ENCODE data around the gene RNF220. TPM values are rescaled to one million over a fixed set of nuclear protein-coding genes. Genes with fewer than 3 reads are reported as not detected.

RNF220 gene
- total RNA-seq, 2 donors from 2014 or later, result 86.8 to 92.1 TPM

GRCh38 chr1:44425341-44426082, 20.5 kb downstream of the RNF220 start:
- H3K4me3 Mint-ChIP-seq, result no peak overlapping the region
- no peaks in the 10 kb centered on the region for H3K36me3 Mint-ChIP-seq (ENCODE audit: insufficient read depth in 2 of 2)
- no peak overlapping the region for H3K27ac Mint-ChIP-seq
- no peak for DNase-seq
- H3K4me1 Mint-ChIP-seq (ENCODE audit: low read depth), result peaks cover 7% of the 10 kb centered on the region
- no peaks in the 10 kb centered on the region for H3K9me3 Mint-ChIP-seq
- ATAC-seq (replicated peaks in 1 of 2), result no peak
- H3K27me3 Mint-ChIP-seq (ENCODE audit: low read depth), result peaks cover 88% of the 10 kb centered on the region

GRCh38 chr1:44431861-44432260, 26.8 kb downstream of the RNF220 start:
- Mint-ChIP-seq H3K36me3 (ENCODE audit: insufficient read depth in 2 of 2) (no peaks in the 10 kb centered on the region), H3K4me3 (no peak overlapping the region), H3K9me3 (no peaks in the 10 kb centered on the region), H3K27me3 (ENCODE audit: low read depth) (peaks cover 46% of the 10 kb centered on the region), H3K4me1 (ENCODE audit: low read depth) (no peaks in the 10 kb centered on the region), H3K27ac (no peak overlapping the region)
- ATAC-seq (replicated peaks in 1 of 2) (no peak), DNase-seq (no peak)

GRCh38 chr1:44433209-44433608, 28.2 kb downstream of the RNF220 start:
- Mint-ChIP-seq H3K27me3 (ENCODE audit: low read depth) (peaks cover 32% of the 10 kb centered on the region), H3K36me3 (ENCODE audit: insufficient read depth in 2 of 2) (no peaks in the 10 kb centered on the region), H3K4me1 (ENCODE audit: low read depth) (no peaks in the 10 kb centered on the region), H3K9me3 (no peaks in the 10 kb centered on the region), H3K4me3 (no peak overlapping the region), H3K27ac (no peak overlapping the region)
- ATAC-seq (replicated peaks in 1 of 2), result no peak
- DNase-seq, result no peak

GRCh38 chr1:44436401-44437106, 31.5 kb downstream of the RNF220 start:
- no peaks in the 10 kb centered on the region for H3K36me3 Mint-ChIP-seq (ENCODE audit: insufficient read depth in 2 of 2)
- no peak for DNase-seq
- no peaks in the 10 kb centered on the region for H3K9me3 Mint-ChIP-seq
- H3K27ac Mint-ChIP-seq, result no peak overlapping the region
- no peaks in the 10 kb centered on the region for H3K4me1 Mint-ChIP-seq (ENCODE audit: low read depth)
- no peak for ATAC-seq (replicated peaks in 1 of 2)
- H3K4me3 Mint-ChIP-seq, result no peak overlapping the region
- H3K27me3 Mint-ChIP-seq (ENCODE audit: low read depth), result peaks cover 20% of the 10 kb centered on the region

- peaks cover 21% of the 10 kb centered on the region for H3K27me3 Mint-ChIP-seq (ENCODE audit: low read depth)
- H3K36me3 Mint-ChIP-seq (ENCODE audit: insufficient read depth in 2 of 2), result no peaks in the 10 kb centered on the region
- DNase-seq, result no peak
- no peak overlapping the region for H3K27ac Mint-ChIP-seq
- no peaks in the 10 kb centered on the region for H3K4me1 Mint-ChIP-seq (ENCODE audit: low read depth)
- H3K9me3 Mint-ChIP-seq, result no peaks in the 10 kb centered on the region
- ATAC-seq (replicated peaks in 1 of 2), result no peak
- H3K4me3 Mint-ChIP-seq, result no peak overlapping the region
Observed at GRCh38 chr1:44437107-44437716, 32.2 kb downstream of the RNF220 start.

GRCh38 chr1:44442791-44443190, 37.7 kb downstream of the RNF220 start:
- Mint-ChIP-seq H3K27ac (no peak overlapping the region), H3K9me3 (no peaks in the 10 kb centered on the region), H3K4me3 (no peak overlapping the region), H3K36me3 (ENCODE audit: insufficient read depth in 2 of 2) (no peaks in the 10 kb centered on the region), H3K4me1 (ENCODE audit: low read depth) (no peaks in the 10 kb centered on the region), H3K27me3 (ENCODE audit: low read depth) (peaks cover 24% of the 10 kb centered on the region)
- DNase-seq (no peak), ATAC-seq (replicated peaks in 1 of 2) (no peak)

GRCh38 chr1:44447051-44447810, 42.2 kb downstream of the RNF220 start:
- no peak for DNase-seq
- Mint-ChIP-seq H3K27me3 (ENCODE audit: low read depth) (peaks cover 20% of the 10 kb centered on the region), H3K4me3 (no peak overlapping the region), H3K4me1 (ENCODE audit: low read depth) (no peaks in the 10 kb centered on the region), H3K36me3 (ENCODE audit: insufficient read depth in 2 of 2) (no peaks in the 10 kb centered on the region), H3K27ac (no peak overlapping the region), H3K9me3 (no peaks in the 10 kb centered on the region)
- ATAC-seq (replicated peaks in 1 of 2), result peak in 1 of 2 donors; percentile 45

- Mint-ChIP-seq H3K36me3 (ENCODE audit: insufficient read depth in 2 of 2) (peaks cover 2 to 3% of the 10 kb centered on the region in 2 donors), H3K27me3 (ENCODE audit: low read depth) (peaks cover 49% of the 10 kb centered on the region), H3K9me3 (peaks cover 0 to 2% of the 10 kb centered on the region in 2 donors), H3K27ac (no peak overlapping the region), H3K4me3 (no peak overlapping the region), H3K4me1 (ENCODE audit: low read depth) (no peaks in the 10 kb centered on the region)
- DNase-seq, result no peak
- ATAC-seq (replicated peaks in 1 of 2), result no peak
Observed at GRCh38 chr1:44453798-44454349, 48.8 kb downstream of the RNF220 start.

- peaks cover 2 to 3% of the 10 kb centered on the region in 2 donors for H3K36me3 Mint-ChIP-seq (ENCODE audit: insufficient read depth in 2 of 2)
- peaks cover 0 to 2% of the 10 kb centered on the region in 2 donors for H3K9me3 Mint-ChIP-seq
- ATAC-seq (replicated peaks in 1 of 2) (no peak), DNase-seq (no peak)
- peaks cover 54% of the 10 kb centered on the region for H3K27me3 Mint-ChIP-seq (ENCODE audit: low read depth)
- H3K27ac Mint-ChIP-seq, result no peak overlapping the region
- no peak overlapping the region for H3K4me3 Mint-ChIP-seq
- no peaks in the 10 kb centered on the region for H3K4me1 Mint-ChIP-seq (ENCODE audit: low read depth)
Observed at GRCh38 chr1:44454704-44455103, 49.6 kb downstream of the RNF220 start.

GRCh38 chr1:44460107-44460882, 55.2 kb downstream of the RNF220 start:
- Mint-ChIP-seq H3K27ac (no peak overlapping the region), H3K4me1 (ENCODE audit: low read depth) (no peaks in the 10 kb centered on the region)

GRCh38 chr1:44464361-44464760, 59.3 kb downstream of the RNF220 start:
- no peak overlapping the region for H3K4me3 Mint-ChIP-seq
- H3K36me3 Mint-ChIP-seq (ENCODE audit: insufficient read depth in 2 of 2), result no peaks in the 10 kb centered on the region
- no peaks in the 10 kb centered on the region for H3K4me1 Mint-ChIP-seq (ENCODE audit: low read depth)
- no peak overlapping the region for H3K27ac Mint-ChIP-seq
- H3K9me3 Mint-ChIP-seq, result no peaks in the 10 kb centered on the region
- H3K27me3 Mint-ChIP-seq (ENCODE audit: low read depth), result peaks cover 19% of the 10 kb centered on the region
- DNase-seq (no peak), ATAC-seq (replicated peaks in 1 of 2) (no peak)

More at GRCh38 chr1:44460107-44460882, 55.2 kb downstream of the RNF220 start:
- DNase-seq (no peak), ATAC-seq (replicated peaks in 1 of 2) (no peak)
- no peaks in the 10 kb centered on the region for H3K36me3 Mint-ChIP-seq (ENCODE audit: insufficient read depth in 2 of 2)
- H3K4me3 Mint-ChIP-seq, result no peak overlapping the region
- H3K27me3 Mint-ChIP-seq (ENCODE audit: low read depth), result peaks cover 48% of the 10 kb centered on the region
- no peaks in the 10 kb centered on the region for H3K9me3 Mint-ChIP-seq

- no peak for ATAC-seq (replicated peaks in 1 of 2)
- Mint-ChIP-seq H3K4me3 (no peak overlapping the region), H3K4me1 (ENCODE audit: low read depth) (peaks cover 4% of the 10 kb centered on the region), H3K27me3 (ENCODE audit: low read depth) (peaks cover 17% of the 10 kb centered on the region), H3K27ac (no peak overlapping the region), H3K9me3 (no peaks in the 10 kb centered on the region), H3K36me3 (ENCODE audit: insufficient read depth in 2 of 2) (no peaks in the 10 kb centered on the region)
- no peak for DNase-seq
Observed at GRCh38 chr1:44467566-44467965, 62.5 kb downstream of the RNF220 start.

Data from activated T-cell treated with anti-CD3 and anti-CD28 coated beads, Interleukin-2, amount 50 U/mL, for 72 hours (primary cell).